ENCODE measurements around the gene ECT2L. TPM values are rescaled to one million over a fixed set of nuclear protein-coding genes. Genes with fewer than 3 reads are reported as not detected.

The ECT2L gene
- polyA plus RNA-seq, 2 of the 4 experiments (the other 2 are of a cell fraction) = 0.01 TPM; not detected in 1

DNA sequence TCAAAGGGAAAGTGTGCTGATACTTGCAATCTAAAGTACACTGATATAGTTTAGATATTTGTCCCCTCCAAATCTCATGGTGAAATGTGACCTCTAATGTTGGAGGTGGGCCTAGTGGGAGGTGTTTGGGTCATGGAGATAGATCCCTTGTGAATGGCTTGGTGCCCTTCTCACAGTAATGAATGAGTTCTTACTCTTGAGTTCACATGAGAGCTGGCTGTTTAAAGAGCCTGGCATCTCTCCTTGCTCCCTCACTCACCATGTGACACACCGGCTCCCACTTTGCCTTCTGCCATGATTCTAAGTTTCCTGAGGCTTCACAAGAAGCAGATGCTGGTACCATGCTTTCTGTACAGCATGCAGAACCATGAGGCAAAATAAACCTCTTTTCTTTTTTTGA, 114.1 kb downstream of the ECT2L start:
- no peak for DNase-seq (ENCODE audit: low read depth in 1 of 2, low spot score in 1 of 2)
- no peaks in the 10 kb centered on the region for H3K9me3 ChIP-seq
- no peak overlapping the region for H3K4me3 ChIP-seq
- H3K4me2 ChIP-seq = no peak overlapping the region
- TF ChIP-seq BHLHE40 (IDR thresholded peaks at IDR 0.05; ENCODE audit: low read depth, low read length) (no peak), RCOR1 (IDR thresholded peaks at IDR 0.05; ENCODE audit: low read depth, low read length) (no peak), HDAC2 (IDR thresholded peaks at IDR 0.05) (no peak)
- TF ChIP-seq, protein P1, sequence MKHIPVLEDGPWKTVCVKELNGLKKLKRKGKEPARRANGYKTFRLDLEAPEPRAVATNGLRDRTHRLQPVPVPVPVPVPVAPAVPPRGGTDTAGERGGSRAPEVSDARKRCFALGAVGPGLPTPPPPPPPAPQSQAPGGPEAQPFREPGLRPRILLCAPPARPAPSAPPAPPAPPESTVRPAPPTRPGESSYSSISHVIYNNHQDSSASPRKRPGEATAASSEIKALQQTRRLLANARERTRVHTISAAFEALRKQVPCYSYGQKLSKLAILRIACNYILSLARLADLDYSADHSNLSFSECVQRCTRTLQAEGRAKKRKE (CRISPR knock-in tag; IDR thresholded peaks at IDR 0.05; ENCODE audit: low read depth) = no peak
- TF ChIP-seq, protein P2, sequence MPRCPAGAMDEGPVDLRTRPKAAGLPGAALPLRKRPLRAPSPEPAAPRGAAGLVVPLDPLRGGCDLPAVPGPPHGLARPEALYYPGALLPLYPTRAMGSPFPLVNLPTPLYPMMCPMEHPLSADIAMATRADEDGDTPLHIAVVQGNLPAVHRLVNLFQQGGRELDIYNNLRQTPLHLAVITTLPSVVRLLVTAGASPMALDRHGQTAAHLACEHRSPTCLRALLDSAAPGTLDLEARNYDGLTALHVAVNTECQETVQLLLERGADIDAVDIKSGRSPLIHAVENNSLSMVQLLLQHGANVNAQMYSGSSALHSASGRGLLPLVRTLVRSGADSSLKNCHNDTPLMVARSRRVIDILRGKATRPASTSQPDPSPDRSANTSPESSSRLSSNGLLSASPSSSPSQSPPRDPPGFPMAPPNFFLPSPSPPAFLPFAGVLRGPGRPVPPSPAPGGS (IDR thresholded peaks at IDR 0.05) = no peak
- TF ChIP-seq, protein P3, sequence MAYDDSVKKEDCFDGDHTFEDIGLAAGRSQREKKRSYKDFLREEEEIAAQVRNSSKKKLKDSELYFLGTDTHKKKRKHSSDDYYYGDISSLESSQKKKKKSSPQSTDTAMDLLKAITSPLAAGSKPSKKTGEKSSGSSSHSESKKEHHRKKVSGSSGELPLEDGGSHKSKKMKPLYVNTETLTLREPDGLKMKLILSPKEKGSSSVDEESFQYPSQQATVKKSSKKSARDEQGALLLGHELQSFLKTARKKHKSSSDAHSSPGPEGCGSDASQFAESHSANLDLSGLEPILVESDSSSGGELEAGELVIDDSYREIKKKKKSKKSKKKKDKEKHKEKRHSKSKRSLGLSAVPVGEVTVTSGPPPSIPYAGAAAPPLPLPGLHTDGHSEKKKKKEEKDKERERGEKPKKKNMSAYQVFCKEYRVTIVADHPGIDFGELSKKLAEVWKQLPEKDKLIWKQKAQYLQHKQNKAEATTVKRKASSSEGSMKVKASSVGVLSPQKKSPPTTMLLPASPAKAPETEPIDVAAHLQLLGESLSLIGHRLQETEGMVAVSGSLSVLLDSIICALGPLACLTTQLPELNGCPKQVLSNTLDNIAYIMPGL (CRISPR knock-in tag; IDR thresholded peaks at IDR 0.05; ENCODE audit: borderline replicate concordance) = no peak
- H3K27ac ChIP-seq = no peak overlapping the region
- ATAC-seq = no peak
- no peak for FAIRE-seq
- H3K4me1 ChIP-seq = no peaks in the 10 kb centered on the region
- ChIA-PET CTCF (no interaction called here), POLR2A (no interaction called here)
- WGBS (ENCODE audit: missing lambda C conversion rate) = 100% methylated on average over 1 of the region's 1 CpG

DNA sequence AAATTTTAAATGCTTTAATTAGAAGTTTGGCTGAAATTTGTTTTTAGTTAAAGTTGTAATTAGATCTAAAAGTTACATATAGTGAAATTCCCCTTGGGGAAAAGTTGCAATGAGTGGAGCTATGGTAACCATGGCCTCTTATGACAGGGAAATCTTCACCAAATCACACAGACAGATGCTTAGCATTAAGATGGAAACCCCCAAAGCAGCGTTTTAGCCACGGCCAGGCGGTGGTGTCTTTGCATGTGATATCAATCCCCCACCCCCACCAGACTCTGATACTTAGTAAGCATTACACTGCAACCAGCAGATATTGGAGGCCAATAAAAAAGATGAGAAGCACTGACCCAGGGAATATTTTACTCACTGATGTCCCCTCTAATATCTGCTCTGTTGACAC, 116.4 kb downstream of the ECT2L start:
- no peak for FAIRE-seq
- ChIA-PET CTCF (interaction anchor here (1.6 kb wide), 1 partner anchor 76 kb away, joined by 4 read pairs; no protein-coding TSS in a partner anchor), POLR2A (no interaction called here)
- 80% methylated on average over 3 of the region's 3 CpGs for WGBS (ENCODE audit: missing lambda C conversion rate)
- Histone ChIP-seq H3K4me1 (no peaks in the 10 kb centered on the region), H3K4me2 (no peak overlapping the region), H3K27ac (no peak overlapping the region), H3K9me3 (no peaks in the 10 kb centered on the region), H3K4me3 (no peak overlapping the region)
- no peak for ATAC-seq
- TF ChIP-seq ESRRA (IDR thresholded peaks at IDR 0.05; ENCODE audit: borderline replicate concordance, low read length) (no peak), RARB (CRISPR knock-in tag; IDR thresholded peaks at IDR 0.05) (no peak), NR3C1 (IDR thresholded peaks at IDR 0.05) (no peak), CBX8 (IDR thresholded peaks at IDR 0.05) (no peak)
- no peak for DNase-seq (ENCODE audit: low read depth in 1 of 2, low spot score in 1 of 2)

DNA sequence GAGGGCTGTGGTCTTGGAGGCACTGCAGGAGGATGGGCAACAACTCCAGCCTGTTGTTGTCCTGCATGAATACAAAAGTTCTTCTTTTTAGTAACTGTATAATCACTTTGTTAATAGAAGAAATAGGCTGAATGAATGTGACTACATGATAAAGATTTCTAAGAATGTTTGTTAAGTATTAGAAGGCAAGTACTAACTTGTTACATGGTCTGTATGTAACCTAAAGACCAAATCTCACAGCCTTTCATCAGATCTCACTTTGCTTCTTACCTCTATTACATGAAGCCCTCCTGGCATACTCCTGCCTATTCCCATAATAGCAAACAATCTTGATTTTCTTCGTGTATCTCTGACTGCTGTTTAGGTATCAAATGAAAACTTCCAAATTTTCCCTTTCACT, 118.8 kb downstream of the ECT2L start:
- FAIRE-seq (no peak), DNase-seq (ENCODE audit: low read depth in 1 of 2, low spot score in 1 of 2) (no peak), ATAC-seq (no peak)
- no peaks in the 10 kb centered on the region for H3K4me1 ChIP-seq
- no peak overlapping the region for H3K4me2 ChIP-seq
- 72% methylated on average over 1 of the region's 1 CpG for WGBS (ENCODE audit: missing lambda C conversion rate)
- H3K27ac ChIP-seq = no peak overlapping the region
- no peaks in the 10 kb centered on the region for H3K9me3 ChIP-seq
- POLR2A ChIA-PET = no interaction called here
- no peak for TF ChIP-seq CBX8 (IDR thresholded peaks at IDR 0.05)
- TF ChIP-seq POLR2AphosphoS2 (conservative IDR thresholded peaks at IDR 0.05; ENCODE audit: low read length) = no peak
- no peak for TF ChIP-seq MYC (IDR thresholded peaks at IDR 0.05; ENCODE audit: borderline replicate concordance, low read length)
- TF ChIP-seq RNF2 (IDR thresholded peaks at IDR 0.05; ENCODE audit: borderline replicate concordance, low read depth) = no peak
- TF ChIP-seq, protein P4, sequence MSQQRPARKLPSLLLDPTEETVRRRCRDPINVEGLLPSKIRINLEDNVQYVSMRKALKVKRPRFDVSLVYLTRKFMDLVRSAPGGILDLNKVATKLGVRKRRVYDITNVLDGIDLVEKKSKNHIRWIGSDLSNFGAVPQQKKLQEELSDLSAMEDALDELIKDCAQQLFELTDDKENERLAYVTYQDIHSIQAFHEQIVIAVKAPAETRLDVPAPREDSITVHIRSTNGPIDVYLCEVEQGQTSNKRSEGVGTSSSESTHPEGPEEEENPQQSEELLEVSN (IDR thresholded peaks at IDR 0.05; ENCODE audit: borderline replicate concordance, low read depth) = no peak
- TF ChIP-seq PHF8 (IDR thresholded peaks at IDR 0.05; ENCODE audit: borderline replicate concordance, low read depth) = no peak
- TF ChIP-seq MAZ (IDR thresholded peaks at IDR 0.05; ENCODE audit: borderline replicate concordance, low read depth, low read length) = no peak
- no peak for TF ChIP-seq EHF (CRISPR knock-in tag; IDR thresholded peaks at IDR 0.05)
- TF ChIP-seq, protein P5, sequence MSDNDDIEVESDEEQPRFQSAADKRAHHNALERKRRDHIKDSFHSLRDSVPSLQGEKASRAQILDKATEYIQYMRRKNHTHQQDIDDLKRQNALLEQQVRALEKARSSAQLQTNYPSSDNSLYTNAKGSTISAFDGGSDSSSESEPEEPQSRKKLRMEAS (IDR thresholded peaks at IDR 0.05) = no peak
- TF ChIP-seq, protein P6, sequence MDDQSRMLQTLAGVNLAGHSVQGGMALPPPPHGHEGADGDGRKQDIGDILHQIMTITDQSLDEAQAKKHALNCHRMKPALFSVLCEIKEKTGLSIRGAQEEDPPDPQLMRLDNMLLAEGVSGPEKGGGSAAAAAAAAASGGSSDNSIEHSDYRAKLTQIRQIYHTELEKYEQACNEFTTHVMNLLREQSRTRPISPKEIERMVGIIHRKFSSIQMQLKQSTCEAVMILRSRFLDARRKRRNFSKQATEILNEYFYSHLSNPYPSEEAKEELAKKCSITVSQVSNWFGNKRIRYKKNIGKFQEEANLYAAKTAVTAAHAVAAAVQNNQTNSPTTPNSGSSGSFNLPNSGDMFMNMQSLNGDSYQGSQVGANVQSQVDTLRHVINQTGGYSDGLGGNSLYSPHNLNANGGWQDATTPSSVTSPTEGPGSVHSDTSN (IDR thresholded peaks at IDR 0.05) = no peak
- no peak for TF ChIP-seq GATA3 (IDR thresholded peaks at IDR 0.05; ENCODE audit: borderline replicate concordance)
- TF ChIP-seq MAFK (IDR thresholded peaks at IDR 0.05; ENCODE audit: partially characterized antibody) = no peak
- TF ChIP-seq, protein P2 (IDR thresholded peaks at IDR 0.05) = no peak
- no peak for TF ChIP-seq POLR2A (IDR thresholded peaks at IDR 0.05; ENCODE audit: low read length)
- TF ChIP-seq JUN (IDR thresholded peaks at IDR 0.05) = no peak
- TF ChIP-seq FOSL2 (IDR thresholded peaks at IDR 0.05) = no peak
- TF ChIP-seq FOSL2 (CRISPR knock-in tag; IDR thresholded peaks at IDR 0.05) = no peak
- no peak overlapping the region for H3K4me3 ChIP-seq
- CTCF ChIA-PET = no interaction called here

Measured in A549 (cell line).